ENCODE measurements around the gene C2orf68. TPM values are rescaled to one million over a fixed set of nuclear protein-coding genes. Genes with fewer than 3 reads are reported as not detected.

C2orf68 gene
- total and polyA plus RNA-seq, 2 of the 13 experiments (the other 11 are each of a cell fraction or from before 2014, with no cell fraction given) = 47.1 to 77.4 TPM

DNA sequence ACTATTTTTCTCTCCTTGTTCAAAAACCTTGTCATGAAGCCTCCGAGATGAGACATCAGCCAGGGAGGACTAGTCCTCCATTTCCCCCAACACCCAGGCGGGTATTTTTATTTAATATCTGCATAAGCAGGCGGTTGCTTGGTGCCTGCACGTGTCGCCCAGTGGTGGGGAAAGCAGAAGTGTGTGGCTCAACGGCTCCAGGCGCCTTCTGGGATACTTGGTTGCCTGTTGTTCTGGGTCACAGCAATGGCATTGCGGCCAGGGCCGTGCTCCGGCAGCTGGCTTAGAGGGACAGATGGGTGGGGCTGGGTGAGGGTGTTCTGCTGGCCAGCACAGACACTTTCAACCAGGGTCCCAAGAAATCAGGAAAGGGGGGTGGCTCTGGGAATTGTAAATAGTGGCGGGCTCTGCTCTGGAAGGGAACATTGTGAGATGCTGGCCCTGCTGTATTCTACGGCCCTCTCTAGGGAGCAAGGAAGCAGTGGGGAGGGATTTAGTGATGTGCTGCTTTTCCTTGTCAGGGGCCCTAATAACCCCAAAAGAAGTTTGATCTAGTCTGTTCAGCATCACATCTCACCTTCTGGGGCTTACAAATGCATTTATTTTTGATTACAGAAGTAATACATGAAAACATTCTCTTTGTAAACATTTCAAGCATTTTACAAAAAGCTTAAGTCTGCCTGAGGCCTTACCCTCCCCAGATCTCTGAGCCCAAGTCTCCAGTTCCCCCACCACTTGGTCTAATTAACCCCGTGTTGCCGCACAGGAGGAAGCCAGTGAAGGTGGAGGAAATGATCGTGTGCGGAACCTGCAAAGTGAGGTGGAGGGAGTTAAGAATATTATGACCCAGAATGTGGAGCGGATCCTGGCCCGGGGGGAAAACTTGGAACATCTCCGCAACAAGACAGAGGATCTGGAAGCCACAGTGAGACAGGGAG, 33.4 kb downstream of the C2orf68 start (continued):
- no peak for TF ChIP-seq PTBP1 (IDR thresholded peaks at IDR 0.05; ENCODE audit: low read depth, low read length, poor library complexity, severe bottlenecking)
- TF ChIP-seq, protein P1, sequence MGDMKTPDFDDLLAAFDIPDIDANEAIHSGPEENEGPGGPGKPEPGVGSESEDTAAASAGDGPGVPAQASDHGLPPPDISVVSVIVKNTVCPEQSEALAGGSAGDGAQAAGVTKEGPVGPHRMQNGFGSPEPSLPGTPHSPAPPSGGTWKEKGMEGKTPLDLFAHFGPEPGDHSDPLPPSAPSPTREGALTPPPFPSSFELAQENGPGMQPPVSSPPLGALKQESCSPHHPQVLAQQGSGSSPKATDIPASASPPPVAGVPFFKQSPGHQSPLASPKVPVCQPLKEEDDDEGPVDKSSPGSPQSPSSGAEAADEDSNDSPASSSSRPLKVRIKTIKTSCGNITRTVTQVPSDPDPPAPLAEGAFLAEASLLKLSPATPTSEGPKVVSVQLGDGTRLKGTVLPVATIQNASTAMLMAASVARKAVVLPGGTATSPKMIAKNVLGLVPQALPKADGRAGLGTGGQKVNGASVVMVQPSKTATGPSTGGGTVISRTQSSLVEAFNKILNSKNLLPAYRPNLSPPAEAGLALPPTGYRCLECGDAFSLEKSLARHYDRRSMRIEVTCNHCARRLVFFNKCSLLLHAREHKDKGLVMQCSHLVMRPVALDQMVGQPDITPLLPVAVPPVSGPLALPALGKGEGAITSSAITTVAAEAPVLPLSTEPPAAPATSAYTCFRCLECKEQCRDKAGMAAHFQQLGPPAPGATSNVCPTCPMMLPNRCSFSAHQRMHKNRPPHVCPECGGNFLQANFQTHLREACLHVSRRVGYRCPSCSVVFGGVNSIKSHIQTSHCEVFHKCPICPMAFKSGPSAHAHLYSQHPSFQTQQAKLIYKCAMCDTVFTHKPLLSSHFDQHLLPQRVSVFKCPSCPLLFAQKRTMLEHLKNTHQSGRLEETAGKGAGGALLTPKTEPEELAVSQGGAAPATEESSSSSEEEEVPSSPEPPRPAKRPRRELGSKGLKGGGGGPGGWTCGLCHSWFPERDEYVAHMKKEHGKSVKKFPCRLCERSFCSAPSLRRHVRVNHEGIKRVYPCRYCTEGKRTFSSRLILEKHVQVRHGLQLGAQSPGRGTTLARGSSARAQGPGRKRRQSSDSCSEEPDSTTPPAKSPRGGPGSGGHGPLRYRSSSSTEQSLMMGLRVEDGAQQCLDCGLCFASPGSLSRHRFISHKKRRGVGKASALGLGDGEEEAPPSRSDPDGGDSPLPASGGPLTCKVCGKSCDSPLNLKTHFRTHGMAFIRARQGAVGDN (CRISPR knock-in tag; IDR thresholded peaks at IDR 0.05) = peak; percentile 79
- TF ChIP-seq, protein P2, sequence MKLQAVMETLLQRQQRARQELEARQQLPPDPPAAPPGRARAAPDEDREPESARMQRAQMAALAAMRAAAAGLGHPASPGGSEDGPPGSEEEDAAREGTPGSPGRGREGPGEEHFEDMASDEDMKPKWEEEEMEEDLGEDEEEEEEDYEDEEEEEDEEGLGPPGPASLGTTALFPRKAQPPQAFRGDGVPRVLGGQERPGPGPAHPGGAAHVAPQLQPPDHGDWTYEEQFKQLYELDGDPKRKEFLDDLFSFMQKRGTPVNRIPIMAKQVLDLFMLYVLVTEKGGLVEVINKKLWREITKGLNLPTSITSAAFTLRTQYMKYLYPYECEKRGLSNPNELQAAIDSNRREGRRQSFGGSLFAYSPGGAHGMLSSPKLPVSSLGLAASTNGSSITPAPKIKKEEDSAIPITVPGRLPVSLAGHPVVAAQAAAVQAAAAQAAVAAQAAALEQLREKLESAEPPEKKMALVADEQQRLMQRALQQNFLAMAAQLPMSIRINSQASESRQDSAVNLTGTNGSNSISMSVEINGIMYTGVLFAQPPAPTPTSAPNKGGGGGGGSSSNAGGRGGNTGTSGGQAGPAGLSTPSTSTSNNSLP (IDR thresholded peaks at IDR 0.05; ENCODE audit: low read depth, low read length) = no peak
- TF ChIP-seq, protein P3, sequence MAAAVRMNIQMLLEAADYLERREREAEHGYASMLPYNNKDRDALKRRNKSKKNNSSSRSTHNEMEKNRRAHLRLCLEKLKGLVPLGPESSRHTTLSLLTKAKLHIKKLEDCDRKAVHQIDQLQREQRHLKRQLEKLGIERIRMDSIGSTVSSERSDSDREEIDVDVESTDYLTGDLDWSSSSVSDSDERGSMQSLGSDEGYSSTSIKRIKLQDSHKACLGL (CRISPR knock-in tag; IDR thresholded peaks at IDR 0.05) = no peak
- TF ChIP-seq ZFP1 (CRISPR knock-in tag; IDR thresholded peaks at IDR 0.05) = no peak
- no peak for TF ChIP-seq ZNF24 (IDR thresholded peaks at IDR 0.05)
- TF ChIP-seq ZIK1 (CRISPR knock-in tag; IDR thresholded peaks at IDR 0.05; ENCODE audit: borderline replicate concordance, low read depth) = no peak
- no peak for TF ChIP-seq WIZ (CRISPR knock-in tag; IDR thresholded peaks at IDR 0.05)
- no peak for TF ChIP-seq SIN3B (IDR thresholded peaks at IDR 0.05; ENCODE audit: low read length)
- TF ChIP-seq, protein P4, sequence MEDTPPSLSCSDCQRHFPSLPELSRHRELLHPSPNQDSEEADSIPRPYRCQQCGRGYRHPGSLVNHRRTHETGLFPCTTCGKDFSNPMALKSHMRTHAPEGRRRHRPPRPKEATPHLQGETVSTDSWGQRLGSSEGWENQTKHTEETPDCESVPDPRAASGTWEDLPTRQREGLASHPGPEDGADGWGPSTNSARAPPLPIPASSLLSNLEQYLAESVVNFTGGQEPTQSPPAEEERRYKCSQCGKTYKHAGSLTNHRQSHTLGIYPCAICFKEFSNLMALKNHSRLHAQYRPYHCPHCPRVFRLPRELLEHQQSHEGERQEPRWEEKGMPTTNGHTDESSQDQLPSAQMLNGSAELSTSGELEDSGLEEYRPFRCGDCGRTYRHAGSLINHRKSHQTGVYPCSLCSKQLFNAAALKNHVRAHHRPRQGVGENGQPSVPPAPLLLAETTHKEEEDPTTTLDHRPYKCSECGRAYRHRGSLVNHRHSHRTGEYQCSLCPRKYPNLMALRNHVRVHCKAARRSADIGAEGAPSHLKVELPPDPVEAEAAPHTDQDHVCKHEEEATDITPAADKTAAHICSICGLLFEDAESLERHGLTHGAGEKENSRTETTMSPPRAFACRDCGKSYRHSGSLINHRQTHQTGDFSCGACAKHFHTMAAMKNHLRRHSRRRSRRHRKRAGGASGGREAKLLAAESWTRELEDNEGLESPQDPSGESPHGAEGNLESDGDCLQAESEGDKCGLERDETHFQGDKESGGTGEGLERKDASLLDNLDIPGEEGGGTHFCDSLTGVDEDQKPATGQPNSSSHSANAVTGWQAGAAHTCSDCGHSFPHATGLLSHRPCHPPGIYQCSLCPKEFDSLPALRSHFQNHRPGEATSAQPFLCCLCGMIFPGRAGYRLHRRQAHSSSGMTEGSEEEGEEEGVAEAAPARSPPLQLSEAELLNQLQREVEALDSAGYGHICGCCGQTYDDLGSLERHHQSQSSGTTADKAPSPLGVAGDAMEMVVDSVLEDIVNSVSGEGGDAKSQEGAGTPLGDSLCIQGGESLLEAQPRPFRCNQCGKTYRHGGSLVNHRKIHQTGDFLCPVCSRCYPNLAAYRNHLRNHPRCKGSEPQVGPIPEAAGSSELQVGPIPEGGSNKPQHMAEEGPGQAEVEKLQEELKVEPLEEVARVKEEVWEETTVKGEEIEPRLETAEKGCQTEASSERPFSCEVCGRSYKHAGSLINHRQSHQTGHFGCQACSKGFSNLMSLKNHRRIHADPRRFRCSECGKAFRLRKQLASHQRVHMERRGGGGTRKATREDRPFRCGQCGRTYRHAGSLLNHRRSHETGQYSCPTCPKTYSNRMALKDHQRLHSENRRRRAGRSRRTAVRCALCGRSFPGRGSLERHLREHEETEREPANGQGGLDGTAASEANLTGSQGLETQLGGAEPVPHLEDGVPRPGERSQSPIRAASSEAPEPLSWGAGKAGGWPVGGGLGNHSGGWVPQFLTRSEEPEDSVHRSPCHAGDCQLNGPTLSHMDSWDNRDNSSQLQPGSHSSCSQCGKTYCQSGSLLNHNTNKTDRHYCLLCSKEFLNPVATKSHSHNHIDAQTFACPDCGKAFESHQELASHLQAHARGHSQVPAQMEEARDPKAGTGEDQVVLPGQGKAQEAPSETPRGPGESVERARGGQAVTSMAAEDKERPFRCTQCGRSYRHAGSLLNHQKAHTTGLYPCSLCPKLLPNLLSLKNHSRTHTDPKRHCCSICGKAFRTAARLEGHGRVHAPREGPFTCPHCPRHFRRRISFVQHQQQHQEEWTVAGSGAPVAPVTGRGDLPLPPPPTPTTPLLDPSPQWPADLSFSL (CRISPR knock-in tag; IDR thresholded peaks at IDR 0.05) = no peak
- no peak for TF ChIP-seq SP4 (CRISPR knock-in tag; IDR thresholded peaks at IDR 0.05)
- 0 out of 2 replicates have a peak, but pooled peaks have one; percentile 18 for TF ChIP-seq ZNF510 (CRISPR knock-in tag; IDR thresholded peaks at IDR 0.05; ENCODE audit: low read depth)
- no peak for TF ChIP-seq ZNF329 (CRISPR knock-in tag; IDR thresholded peaks at IDR 0.05; ENCODE audit: low read depth)
- TF ChIP-seq, protein P5, sequence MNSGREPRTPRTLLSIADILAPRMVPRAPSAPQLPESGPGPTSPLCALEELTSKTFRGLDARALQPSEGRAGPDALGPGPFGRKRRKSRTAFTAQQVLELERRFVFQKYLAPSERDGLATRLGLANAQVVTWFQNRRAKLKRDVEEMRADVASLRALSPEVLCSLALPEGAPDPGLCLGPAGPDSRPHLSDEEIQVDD (CRISPR knock-in tag; IDR thresholded peaks at IDR 0.05; ENCODE audit: borderline replicate concordance) = no peak
